Esophagus mucosa (tissue), 1 donor: Measurements from ENCODE around the gene TAAR9. TPM values are rescaled to one million over a fixed set of nuclear protein-coding genes. Genes with fewer than 3 reads are reported as not detected.
"Not testable (repeated sequence)": the region's sequence is repeated elsewhere in the genome, so short reads cannot be mapped to it uniquely, and the experiment has no call there.

ENCODE experiments used
- ATAC-seq: fragments of 200-7000 bp; cut with Tn5 transposase; one replicate; pipeline ENCODE4 v1.9.1; 2020
- total RNA-seq: library from RNA; stranded (reverse); gene quantifications from one replicate; pipeline ENCODE4 v1.2.4, GENCODE V29; 2023
- donor health status: DM: yes; HTN: yes; CAD: no.

The TAAR9 gene
- total RNA-seq, 1 donor from 2014 or later: not detected

GRCh38 chr6:132515386-132515785 lies 22.7 kb upstream of the TAAR9 start:
- ATAC-seq: no peak

- no peak for ATAC-seq
These were observed 17.1 kb upstream of the TAAR9 start for GRCh38 chr6:132520953-132521352.

- no peak for ATAC-seq
These were observed 13.4 kb upstream of the TAAR9 start for GRCh38 chr6:132524646-132525045.

DNA sequence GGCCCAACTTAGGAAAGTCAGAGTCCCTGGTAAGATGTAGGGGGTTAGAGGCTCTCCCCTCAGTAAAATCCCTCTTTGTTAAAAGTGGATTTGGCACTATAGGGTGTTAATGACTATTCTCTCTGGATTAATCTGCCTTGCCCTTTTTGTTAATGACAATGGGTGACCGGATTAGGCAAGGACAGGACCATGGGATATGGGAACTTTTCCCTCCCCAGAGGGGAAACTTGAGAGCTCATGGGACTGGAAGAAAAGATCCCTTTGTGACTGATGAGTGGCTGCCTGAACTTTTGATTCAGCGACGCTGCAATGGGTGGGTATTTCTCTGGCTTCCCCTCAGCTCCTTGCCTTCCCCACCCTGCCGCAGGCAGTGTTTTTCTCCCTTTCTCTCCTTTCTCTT lies 12.2 kb upstream of the TAAR9 start:
- no peak for ATAC-seq

DNA sequence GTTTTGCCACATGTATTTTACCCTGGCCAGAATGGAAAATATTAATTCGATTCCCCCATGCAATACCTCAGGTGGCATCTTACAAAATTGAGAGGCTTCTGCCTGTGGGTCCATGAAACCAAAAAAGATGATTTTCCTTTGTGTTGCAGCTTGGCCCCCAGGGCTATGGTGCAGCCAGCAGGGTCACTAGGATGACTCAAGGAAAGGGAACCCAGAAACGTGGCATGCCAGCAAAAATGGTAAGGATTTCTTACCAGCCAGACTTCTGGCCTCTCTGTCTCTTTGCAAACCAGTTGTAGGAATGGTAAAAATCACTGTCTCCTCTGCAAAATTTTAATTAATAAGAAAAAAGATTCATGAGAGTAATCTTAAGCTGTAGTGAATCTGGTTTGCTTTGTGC lies 11.6 kb upstream of the TAAR9 start:
- no peak for ATAC-seq

DNA sequence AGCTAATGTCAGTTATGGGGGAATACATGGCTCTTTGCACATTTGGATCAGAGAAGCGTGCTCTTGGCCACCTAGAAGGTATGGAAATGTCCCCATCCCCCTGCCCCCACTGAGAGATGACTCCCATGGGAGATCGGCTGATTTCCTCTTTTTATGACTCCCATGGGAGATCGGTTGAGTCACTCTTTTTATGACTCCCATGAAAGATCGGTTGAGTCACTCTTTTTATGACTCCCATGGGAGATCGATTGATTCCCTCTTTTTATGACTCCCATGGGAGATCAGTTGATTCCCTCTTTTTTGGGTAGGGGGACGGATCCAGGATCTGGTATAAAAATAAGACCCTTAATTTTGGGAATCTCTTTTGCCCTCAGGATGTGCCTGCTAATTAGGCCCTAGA lies 10.3 kb upstream of the TAAR9 start:
- ATAC-seq: no peak

- peak; percentile 66 for ATAC-seq
These were observed 7.6 kb upstream of the TAAR9 start for GRCh38 chr6:132530293-132530974.

GRCh38 chr6:132534546-132534945 lies 3.5 kb upstream of the TAAR9 start:
- ATAC-seq: not testable (repeated sequence)

DNA sequence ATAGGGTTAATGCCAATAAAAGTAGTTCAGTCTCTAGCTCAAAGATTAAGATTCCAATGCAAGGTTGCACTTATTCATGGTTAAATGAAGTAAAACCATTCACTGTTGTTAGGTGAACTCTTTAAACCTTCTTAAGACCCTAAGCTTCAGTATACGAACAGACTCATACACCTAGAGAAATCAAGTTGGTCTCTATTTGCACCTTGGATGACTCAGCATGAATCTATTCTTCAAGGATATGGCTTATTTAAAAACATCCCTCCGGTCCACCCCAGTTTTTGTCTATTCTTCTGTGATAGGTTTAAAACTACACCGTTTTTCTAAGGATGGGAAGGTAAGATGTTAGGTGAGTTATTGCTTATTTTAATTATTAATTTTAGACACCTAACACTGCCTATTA lies 932 bp upstream of the TAAR9 start:
- no peak for ATAC-seq

DNA sequence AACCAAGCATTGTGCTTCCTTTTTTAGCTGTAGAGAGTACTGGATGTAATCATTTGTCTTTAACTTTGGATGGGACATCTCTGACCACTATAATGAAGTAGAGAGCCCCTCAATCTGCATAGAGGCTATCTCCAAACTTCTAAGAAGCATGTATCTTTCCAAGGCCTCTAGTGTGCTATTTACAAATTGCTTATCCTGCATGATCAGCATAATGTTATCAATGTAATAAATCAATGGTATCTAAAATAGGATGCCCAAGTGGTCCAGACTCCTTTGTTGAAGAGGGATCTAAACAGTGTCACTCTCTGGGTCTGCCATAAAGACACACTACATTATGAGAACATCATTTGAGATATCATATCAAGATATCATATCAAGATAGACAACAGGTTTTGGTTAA lies 6.7 kb downstream of the TAAR9 start:
- ATAC-seq: no peak

GRCh38 chr6:132548746-132549463 lies 10.8 kb downstream of the TAAR9 start:
- no peak for ATAC-seq

- ATAC-seq: no peak
These were observed 13.1 kb downstream of the TAAR9 start for GRCh38 chr6:132551214-132551613.

- no peak for ATAC-seq
These were observed 14.3 kb downstream of the TAAR9 start, which contains the start of gene TAAR8 for GRCh38 chr6:132552372-132552771. Gene TAAR8, plus strand, starts transcription at chr6:132552672. Its CDS starts 21 bp downstream, at chr6:132552693.

GRCh38 chr6:132560087-132560486 lies 22.0 kb downstream of the TAAR9 start:
- ATAC-seq: not testable (repeated sequence)

GRCh38 chr6:132566404-132566803 lies 28.3 kb downstream of the TAAR9 start:
- ATAC-seq: no peak

DNA sequence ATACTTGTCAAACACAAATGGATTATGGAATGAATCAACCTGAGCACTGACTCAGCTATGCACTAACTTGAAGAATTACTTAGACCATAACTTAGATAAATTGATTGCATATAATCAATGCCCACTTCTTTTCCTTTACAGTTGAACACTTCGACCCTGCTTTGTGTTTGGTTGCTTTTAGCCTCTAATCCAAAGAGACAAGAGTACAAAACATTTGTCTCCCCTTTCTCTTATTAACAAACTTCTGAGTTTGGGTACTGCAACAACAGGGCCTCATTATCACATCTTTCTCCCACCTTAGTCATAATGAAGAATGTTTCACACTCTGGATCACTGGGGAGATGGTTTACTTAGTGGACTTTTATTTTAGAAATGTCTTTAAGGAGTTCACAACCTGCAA lies 29.5 kb downstream of the TAAR9 start:
- no peak for ATAC-seq

DNA sequence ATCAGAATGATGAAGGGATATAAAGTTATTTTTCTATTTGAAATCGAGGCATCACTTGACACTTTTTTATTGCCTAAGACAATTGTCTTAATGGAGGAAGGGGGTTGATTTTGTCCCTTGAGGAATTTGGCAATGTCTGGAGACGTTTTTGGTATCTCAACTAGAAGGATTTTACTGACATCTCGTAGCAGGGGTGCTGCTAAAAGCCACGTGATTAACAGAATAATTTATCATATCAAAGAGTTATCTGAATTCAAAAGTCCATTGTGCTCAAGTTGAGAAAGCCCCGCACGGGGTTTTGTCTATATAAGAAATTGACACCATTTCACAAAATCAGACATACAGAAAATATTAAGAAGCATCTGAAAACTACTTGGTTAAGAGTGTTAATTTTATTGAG lies 30.5 kb downstream of the TAAR9 start:
- no peak for ATAC-seq

DNA sequence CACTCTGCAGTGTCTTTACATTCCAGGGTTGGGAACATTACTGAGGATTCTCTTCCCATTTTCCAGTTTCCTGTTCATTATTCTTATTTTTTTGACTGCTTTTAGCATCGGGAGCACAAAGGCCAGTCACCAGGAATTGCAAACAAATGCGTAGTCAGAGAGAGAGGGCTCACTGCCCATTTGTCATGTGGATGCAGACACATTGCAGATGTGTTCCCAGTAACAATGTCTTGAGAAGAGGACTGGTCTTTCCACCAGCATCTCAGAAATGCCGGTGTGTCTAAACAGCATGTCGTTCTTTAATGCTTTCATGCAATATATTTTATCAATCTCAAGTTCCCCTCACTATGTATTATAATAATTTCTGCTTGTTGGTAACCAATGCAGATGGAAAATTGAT lies 31.1 kb downstream of the TAAR9 start:
- no peak for ATAC-seq

- no peak for ATAC-seq
These were observed 32.2 kb downstream of the TAAR9 start, which contains the start of gene TAAR6 for GRCh38 chr6:132570221-132570777. Gene TAAR6, plus strand, starts transcription at chr6:132570322. Its CDS starts 0 bp downstream, at chr6:132570322.

DNA sequence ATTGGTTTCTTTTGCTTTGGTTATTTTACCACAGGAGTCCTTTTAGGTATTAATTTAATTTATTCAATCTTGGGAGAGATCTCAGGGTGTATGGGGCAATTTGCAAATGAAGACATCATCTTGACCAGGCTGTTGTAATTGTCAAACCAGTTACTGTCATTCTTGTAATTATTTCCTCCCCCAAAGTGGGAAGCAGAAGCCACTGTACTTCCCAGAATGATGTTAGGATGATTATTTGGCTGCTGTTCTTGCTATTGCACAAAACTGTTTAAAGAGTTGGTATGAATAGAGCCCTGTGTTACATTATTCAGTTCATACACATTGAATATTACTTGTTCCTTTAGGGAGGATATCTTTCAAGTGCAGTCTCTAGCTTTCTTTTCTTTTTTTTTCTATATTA lies 33.7 kb downstream of the TAAR9 start:
- no peak for ATAC-seq

DNA sequence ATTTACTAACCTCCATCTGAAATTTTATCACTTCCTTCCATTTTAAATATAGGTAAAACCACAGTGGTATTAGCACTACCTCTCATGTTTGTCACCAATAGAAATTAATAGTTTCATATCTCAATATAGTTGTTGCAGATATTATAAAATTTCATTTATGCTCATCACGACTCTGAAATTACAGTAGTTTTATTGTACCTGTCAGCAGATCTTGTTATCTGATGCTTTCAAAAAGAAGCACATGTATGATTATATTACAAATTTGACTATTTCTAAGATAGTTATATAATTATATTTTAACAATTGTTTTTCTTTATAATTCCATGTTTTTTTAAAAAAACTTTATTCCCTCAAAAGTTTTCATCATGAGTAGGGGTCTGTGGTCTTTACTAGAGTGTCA lies 46.6 kb downstream of the TAAR9 start:
- ATAC-seq: no peak

DNA sequence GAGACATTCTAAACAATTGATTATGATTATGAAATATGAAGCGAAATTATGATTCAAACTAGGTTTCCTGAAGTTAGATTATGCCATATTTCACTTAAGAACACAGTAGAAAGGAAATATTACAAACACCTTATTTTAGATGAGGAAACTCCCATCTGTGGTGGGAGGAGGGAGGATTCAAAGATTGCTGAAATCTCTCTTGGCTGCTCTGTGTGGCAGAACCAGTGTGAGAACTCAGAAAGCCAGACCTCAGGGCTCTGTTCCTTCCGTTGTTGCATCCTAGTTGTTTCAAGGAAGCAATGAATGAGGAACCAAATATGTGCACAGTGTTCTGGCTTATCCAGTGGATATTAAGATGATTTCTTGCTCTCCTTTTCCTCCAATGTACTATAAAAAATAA lies 49.3 kb downstream of the TAAR9 start:
- ATAC-seq: no peak
